OCI-LY1 (cell line): ENCODE data around the gene EID3.

Source experiments
- EZH2 ChIP-seq: fragments of 200-600 bp; sonication (generic), shearing (Covaris generic); IDR thresholded peaks from 2 replicates; pipeline ENCODE4 v1.8.0; 2017; ENCODE audit warnings: borderline replicate concordance, mixed run types, mild to moderate bottlenecking, antibody characterized with exemption, low read length, moderate library complexity, mixed read lengths
- TF ChIP-seq, protein P1 (sequence below): fragments of 200-600 bp; sonication (generic), shearing (Covaris generic); IDR thresholded peaks from 2 replicates; pipeline ENCODE4 v1.5.1; 2017; ENCODE audit warnings: mild to moderate bottlenecking, antibody characterized with exemption, low read length, moderate library complexity, mixed read lengths

DNA sequence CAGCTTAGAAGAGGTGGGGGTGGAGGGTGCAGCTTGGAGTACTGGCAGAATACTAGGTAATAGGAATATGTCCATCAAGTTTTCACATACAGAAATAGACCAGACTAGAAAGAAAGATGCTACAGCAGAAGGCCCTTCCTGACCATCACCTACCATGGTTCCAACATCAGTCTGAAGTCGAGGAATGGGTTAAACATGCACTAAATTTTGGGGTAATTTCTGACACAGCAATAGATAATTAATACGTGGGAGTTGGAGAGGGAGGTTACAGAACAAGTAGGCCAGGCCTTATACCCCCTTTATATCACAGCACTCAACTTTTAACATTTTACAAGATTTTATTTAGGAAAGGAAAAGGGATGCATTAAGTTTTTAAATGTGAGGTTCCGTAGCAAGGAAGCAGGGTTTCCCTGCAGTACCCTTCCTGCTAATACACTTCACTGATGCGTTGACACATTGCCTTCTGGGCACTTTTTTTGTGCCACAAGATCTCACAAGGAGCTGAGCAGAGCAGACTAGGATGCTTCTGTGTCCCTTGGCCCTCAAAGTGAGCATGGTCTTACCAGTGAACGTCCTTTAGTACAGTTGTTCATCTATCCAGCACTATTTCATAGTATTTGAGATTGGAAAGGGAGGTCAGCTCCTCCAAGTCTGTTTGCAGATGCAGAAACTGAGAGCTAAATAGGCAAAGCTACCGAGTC lies 50.8 kb downstream of the EID3 start:
- TF ChIP-seq, protein P1, sequence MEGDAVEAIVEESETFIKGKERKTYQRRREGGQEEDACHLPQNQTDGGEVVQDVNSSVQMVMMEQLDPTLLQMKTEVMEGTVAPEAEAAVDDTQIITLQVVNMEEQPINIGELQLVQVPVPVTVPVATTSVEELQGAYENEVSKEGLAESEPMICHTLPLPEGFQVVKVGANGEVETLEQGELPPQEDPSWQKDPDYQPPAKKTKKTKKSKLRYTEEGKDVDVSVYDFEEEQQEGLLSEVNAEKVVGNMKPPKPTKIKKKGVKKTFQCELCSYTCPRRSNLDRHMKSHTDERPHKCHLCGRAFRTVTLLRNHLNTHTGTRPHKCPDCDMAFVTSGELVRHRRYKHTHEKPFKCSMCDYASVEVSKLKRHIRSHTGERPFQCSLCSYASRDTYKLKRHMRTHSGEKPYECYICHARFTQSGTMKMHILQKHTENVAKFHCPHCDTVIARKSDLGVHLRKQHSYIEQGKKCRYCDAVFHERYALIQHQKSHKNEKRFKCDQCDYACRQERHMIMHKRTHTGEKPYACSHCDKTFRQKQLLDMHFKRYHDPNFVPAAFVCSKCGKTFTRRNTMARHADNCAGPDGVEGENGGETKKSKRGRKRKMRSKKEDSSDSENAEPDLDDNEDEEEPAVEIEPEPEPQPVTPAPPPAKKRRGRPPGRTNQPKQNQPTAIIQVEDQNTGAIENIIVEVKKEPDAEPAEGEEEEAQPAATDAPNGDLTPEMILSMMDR: no peak
- TF ChIP-seq EZH2: no peak
